Left kidney (tissue), 8 donors: ENCODE measurements around the gene PNO1. TPM values are rescaled to one million over a fixed set of nuclear protein-coding genes. Genes with fewer than 3 reads are reported as not detected.
"Not testable (repeated sequence)": the region's sequence is repeated elsewhere in the genome, so short reads cannot be mapped to it uniquely, and the experiment has no call there.

Experiments
- DNase-seq: peaks from one replicate; pipeline ENCODE4 v3.0.0-alpha.2; 2013
- long read RNA-seq, 8 donors: transcript quantifications; one replicate each; lab custom pipeline, GENCODE V29; 2026
- polyA plus RNA-seq: library from polyadenylated mRNA; unstranded; fragments of 120-200 nt; gene quantifications from one replicate; pipeline ENCODE4 v1.2.1, GENCODE V29; 2013; ENCODE audit not compliant: insufficient read length

PNO1 gene
- polyA plus RNA-seq, result 17.0 TPM
- long read RNA-seq, donor 1, transcript PNO1-201 (7 exons, 2,286 nt), result major isoform, 11 of 11 reads
- long read RNA-seq, donor 1, partial matches to known transcripts, result 0 of 11 reads
- long read RNA-seq, donor 1, other reads (novel, unspliced or antisense), result 0 of 11 reads
- long read RNA-seq, donor 2, transcript PNO1-201 (7 exons, 2,286 nt), result major isoform, 8 of 9 reads
- long read RNA-seq, donor 2, partial matches to known transcripts, result 0 of 9 reads
- long read RNA-seq, donor 2, other reads (novel, unspliced or antisense), result 0 of 9 reads
- long read RNA-seq, donor 3, transcript PNO1-201 (7 exons, 2,286 nt), result major isoform, 11 of 11 reads
- long read RNA-seq, donor 3, partial matches to known transcripts, result 0 of 11 reads
- long read RNA-seq, donor 3, other reads (novel, unspliced or antisense), result 0 of 11 reads
- long read RNA-seq, donor 4, result 0 reads
- long read RNA-seq, donor 5, transcript PNO1-201 (7 exons, 2,286 nt), result major isoform, 19 of 20 reads
- long read RNA-seq, donor 5, partial matches to known transcripts, result 0 of 20 reads
- long read RNA-seq, donor 5, other reads (novel, unspliced or antisense), result 0 of 20 reads
- long read RNA-seq, donor 6, transcript PNO1-201 (7 exons, 2,286 nt), result major isoform, 6 of 6 reads
- long read RNA-seq, donor 6, partial matches to known transcripts, result 0 of 6 reads
- long read RNA-seq, donor 6, other reads (novel, unspliced or antisense), result 0 of 6 reads
- long read RNA-seq, donor 7, transcript PNO1-201 (7 exons, 2,286 nt), result major isoform, 10 of 10 reads
- long read RNA-seq, donor 7, partial matches to known transcripts, result 0 of 10 reads
- long read RNA-seq, donor 7, other reads (novel, unspliced or antisense), result 0 of 10 reads
- long read RNA-seq, donor 8, transcript PNO1-201 (7 exons, 2,286 nt), result major isoform, 5 of 6 reads
- long read RNA-seq, donor 8, partial matches to known transcripts, result 0 of 6 reads
- long read RNA-seq, donor 8, other reads (novel, unspliced or antisense), result 0 of 6 reads

DNA sequence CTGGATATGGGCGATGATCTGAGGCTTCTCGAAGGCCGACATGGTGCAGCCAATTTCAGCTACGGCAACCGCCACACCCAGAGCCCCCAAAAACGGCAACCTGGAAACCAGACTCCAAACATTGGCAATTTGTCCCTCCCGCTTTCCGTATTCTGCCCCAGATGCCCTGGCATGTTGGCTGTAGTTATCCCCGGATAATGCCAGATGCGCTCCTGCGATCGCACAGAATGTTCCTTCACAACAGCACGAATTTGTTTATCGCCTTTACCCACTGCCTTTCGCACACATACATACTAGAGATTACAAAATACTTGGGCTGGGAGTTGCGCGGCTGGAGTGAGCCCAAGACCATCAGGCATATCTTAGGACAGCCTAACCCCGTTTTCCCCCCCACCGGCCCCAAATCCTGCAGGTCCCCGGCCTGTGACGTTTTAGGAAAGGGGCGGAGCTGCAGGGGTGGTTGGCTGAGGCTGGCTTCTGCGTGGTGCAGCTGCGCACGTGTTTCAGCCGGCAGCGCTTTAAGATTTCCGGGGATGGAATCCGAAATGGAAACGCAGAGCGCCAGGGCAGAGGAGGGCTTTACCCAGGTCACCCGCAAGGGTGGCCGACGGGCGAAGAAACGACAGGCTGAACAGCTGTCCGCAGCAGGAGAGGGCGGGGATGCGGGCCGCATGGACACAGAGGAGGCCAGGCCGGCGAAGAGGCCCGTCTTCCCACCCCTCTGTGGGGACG is at the start of gene PNO1:
TSS of gene PNO1 (plus strand) at position 487 of the 732 bp plus-strand sequence. CDS start at position 534, 47 bp downstream.
- DNase-seq, result peak; percentile 96

DNA sequence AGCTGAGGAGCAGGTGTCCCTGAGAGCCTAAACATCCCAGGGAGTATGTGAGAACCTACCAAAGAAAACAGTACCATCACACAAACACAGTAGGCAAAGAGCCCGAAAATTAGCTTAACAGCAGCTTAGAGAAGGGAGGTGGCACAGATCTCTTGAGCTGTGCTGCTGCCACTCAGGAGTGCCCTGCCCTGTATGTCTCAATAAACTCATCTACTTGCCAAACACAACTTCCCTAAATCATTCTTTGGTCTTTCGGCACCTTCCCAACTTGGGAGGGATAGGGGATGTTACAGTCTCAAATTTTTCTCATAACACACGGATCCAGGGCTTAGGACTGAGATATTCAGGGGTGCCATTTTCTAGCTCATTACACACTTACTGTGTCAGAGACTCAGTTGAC is 49.6 kb upstream of the PNO1 start:
- no peak for DNase-seq

DNA sequence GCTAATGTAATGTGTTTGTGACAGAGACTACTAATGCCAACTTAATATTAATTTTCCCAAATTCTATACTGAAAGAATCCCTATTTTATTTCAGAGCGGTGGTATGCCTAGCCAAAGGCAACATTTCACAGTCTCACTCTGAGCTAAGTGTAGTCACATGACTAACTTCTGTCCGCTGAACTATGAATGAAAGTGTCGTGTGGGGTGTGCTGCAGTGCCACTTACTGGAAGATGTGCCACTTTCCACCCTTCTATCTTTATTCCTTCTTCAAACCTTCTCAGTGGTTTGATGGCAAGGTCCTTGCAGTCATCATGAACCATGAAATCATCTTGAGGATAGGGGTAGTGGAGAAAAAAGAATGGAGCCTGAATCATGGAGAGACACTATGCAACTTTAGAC is 47.6 kb upstream of the PNO1 start:
- DNase-seq, result no peak

DNA sequence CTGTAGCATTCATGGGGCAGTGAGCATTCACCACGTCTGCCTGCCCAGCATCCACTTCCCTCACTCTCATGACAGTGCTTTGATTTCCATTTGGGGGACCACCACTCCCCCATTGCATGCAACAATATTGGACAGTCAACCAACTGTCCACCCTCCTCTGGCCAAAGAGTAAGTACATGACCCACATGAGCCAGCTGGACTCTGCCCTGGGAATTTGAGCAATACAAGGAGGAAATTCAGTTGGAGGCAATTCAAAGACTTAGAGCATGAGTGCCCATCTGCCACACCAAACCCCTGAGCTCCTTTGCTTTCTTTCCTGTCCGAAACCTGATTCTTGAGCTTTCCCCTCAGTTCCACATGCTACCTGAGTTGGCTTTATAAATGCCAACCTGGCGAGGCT is 41.7 kb upstream of the PNO1 start:
- DNase-seq, result no peak

DNA sequence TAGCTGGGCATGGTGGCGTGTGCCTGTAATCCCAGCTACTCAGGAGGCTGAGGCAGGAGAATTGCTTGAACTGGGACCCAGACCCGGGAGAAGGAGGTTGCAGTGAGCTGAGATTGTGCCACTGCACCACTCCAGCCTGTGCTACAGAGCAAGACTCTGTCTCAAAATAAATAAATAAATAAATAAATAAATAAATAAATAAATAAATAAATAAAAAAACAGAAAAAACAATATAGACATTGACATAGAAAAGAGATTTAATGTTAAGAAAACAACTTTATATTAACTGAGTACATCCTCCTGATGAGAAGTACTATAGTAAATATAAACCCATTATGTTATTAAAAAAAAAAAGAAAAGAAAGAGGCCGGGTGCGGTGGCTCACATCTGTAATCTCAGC is 39.8 kb upstream of the PNO1 start:
- DNase-seq, result not testable (repeated sequence)

GRCh38 chr2:68118816-68119215 is 38.9 kb upstream of the PNO1 start:
- no peak for DNase-seq

GRCh38 chr2:68119504-68119903 is 38.2 kb upstream of the PNO1 start:
- DNase-seq, result no peak

- peak; percentile 83 for DNase-seq
Observed at GRCh38 chr2:68121873-68122679, 35.6 kb upstream of the PNO1 start.

GRCh38 chr2:68122680-68122964 is 35.1 kb upstream of the PNO1 start:
- DNase-seq, result no peak

DNA sequence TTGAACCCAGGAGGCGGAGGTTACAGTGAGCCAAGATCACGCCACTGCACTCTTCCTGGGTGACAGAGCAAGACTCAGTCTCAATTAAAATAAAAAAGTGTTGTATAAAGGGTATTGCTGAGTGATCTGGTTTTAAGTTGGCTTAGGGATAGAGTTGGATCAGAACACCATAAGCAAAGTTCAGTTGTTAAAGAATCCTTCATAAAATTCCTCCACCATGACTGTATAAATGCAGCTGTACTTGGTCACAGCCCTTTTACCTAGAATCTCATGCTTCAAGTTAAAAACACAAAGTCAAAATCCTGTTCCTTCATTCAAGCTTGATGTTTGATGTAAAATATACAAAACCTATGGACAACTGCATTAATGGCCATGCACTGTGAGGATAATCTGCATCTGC is 33.4 kb upstream of the PNO1 start:
- DNase-seq, result no peak

DNA sequence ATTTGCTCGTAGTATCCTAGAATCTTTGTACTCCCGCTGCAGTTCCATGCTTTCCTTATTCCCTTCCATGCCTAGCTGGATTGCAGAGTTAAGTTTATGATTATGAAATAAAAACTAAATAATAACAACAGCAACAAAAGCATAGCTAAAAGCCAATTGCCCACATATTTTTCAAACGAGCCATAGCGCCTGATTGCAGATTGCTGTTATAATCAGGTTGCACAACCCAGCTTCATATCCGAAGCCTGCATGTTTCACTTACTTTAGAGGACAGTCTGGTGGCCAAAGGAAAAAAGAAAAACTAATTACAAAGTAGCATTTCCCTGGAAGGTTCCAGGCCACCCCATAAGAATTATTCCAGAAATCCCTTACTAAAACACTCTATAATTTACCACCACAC is 31.9 kb upstream of the PNO1 start:
- no peak for DNase-seq

GRCh38 chr2:68126561-68126960 is 31.1 kb upstream of the PNO1 start:
- no peak for DNase-seq

GRCh38 chr2:68127358-68128242 is 30.1 kb upstream of the PNO1 start:
- no peak for DNase-seq

GRCh38 chr2:68134120-68134519 is 23.6 kb upstream of the PNO1 start:
- no peak for DNase-seq

DNA sequence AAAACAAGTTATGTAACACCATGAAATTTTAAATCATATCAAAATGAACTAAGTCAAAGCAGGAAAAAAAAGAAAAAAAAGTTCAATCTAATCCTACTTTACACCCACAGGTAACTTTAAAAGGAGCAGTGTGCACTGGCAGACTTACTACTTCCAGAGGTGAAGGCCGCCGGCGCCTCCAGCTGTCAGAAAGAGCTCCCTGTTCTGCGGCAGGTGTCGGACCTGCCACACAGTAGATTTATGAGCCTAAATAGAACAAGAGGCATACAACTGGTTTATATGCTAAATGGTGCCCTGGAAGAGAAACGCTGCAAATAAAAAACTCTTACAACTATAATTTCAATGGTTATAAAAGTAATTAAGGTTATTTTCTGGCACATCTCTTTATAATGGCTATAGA is 23.1 kb upstream of the PNO1 start:
- no peak for DNase-seq

DNA sequence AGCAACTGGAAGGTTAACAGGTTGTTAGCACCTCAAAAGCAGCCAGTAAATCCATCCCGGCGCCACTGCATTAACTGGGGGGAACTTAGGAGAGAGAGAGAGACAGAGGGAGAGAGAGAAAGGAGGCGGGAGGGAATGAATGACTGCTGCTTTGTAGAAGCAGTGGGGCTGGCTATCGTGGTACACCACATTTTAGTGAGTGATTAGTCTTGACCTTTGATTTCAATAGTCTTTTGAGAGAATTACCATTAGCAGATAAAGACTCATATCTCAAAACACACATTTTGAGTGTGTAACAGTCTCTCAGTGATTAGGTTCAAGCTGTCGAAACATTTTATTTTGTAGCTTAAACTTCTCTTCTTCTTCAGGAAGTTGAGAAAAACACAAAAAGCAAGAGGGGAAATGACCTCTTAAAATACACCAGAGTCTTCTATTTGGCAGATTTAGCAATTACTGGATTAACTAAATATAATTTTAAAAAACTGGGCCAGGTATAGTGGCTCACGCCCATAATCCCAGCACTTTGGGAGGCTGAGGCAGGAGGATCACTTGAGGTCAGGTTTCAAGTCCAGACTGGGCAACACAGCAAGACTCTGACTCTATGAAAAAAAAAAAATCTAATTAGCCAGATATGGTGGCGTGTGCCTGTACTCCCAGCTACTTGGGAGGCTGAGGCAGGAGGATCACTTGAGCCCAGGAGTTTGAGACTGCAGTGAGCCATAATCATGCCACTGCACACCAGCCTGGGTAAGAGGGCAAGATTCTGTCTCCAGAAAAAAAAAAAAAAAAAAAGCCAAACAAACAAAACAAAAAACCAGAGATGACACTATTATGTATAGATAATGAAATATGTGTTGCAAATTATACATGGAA is 22.0 kb upstream of the PNO1 start:
- DNase-seq, result no peak

DNA sequence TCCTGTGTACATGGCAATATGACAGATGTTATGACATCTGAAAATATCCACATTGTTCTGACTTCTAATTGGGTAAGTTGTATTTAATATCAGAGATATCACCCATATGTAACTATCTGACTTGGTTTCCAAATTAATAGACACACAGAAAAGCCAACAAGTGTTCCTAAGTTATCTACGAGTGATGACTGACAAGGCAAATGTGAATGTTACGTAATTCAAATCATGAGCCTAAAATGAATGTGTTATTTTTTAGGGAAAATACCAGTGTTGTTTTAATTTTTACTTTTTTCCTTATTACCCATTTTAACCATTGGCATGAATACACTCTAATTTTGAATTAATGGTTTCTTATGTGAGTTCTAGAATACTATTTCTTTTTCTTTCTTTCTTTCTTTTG is 15.8 kb upstream of the PNO1 start:
- DNase-seq, result no peak

- DNase-seq, result no peak
Observed at GRCh38 chr2:68151037-68151436, 6.7 kb upstream of the PNO1 start.

GRCh38 chr2:68152681-68153347 is 4.9 kb upstream of the PNO1 start:
- no peak for DNase-seq
